HEK293 (cell line): ENCODE data around the gene SLC10A2.
A peak's percentile ranks its signal among the peaks of the same experiment; 100 is the strongest.

Source experiments
- CTCF ChIA-PET: fragments of 350-600 bp; formaldehyde crosslinking; extraction: SDS; loops from one replicate; lab custom pipeline; 2021; ENCODE audit warnings: antibody characterized with exemption; lab: Yijun Ruan, JAX
- POLR2A ChIA-PET: fragments of 300-600 bp; formaldehyde crosslinking; extraction: SDS; loops from one replicate; lab custom pipeline; 2020; ENCODE audit warnings: antibody characterized with exemption, inconsistent platforms; lab: Yijun Ruan, JAX
- H3K27ac ChIP-seq: fragments of 200-500 bp; sonication (Bioruptor generic); 2 replicates; pipeline ENCODE4 v1.5.1; 2014; ENCODE audit warnings: low read depth, low read length, control low read depth, inconsistent platforms; ENCODE audit errors: extremely low read depth
- H3K36me3 ChIP-seq, 2 experiments: fragments of 200-500 bp in 1 of 2; sonication (Bioruptor generic) in 1 of 2; 1 replicate in 1 of 2; 2 replicates in 1 of 2; pipeline ENCODE4 v1.5.1; 2014 to 2017; ENCODE audit warnings: inconsistent platforms in 2 of 2, low read length in 2 of 2; ENCODE audit not compliant: control insufficient read depth in 2 of 2, insufficient read depth in 1 of 2
- H3K4me1 ChIP-seq: fragments of 200-500 bp; sonication (Bioruptor generic); 2 replicates; pipeline ENCODE4 v1.5.1; 2014; ENCODE audit warnings: mild to moderate bottlenecking, low read length, inconsistent platforms; ENCODE audit not compliant: control insufficient read depth, insufficient read depth
- H3K4me3 ChIP-seq: 2 replicates; pipeline ENCODE4 v1.5.1; 2011; ENCODE audit warnings: low read depth, mild to moderate bottlenecking, control low read depth, low read length, moderate library complexity
- H3K9me3 ChIP-seq: fragments of 200-500 bp; sonication (Bioruptor generic); 2 replicates; pipeline ENCODE4 v1.5.1; 2014; ENCODE audit warnings: low read depth, low read length, inconsistent platforms; ENCODE audit not compliant: control insufficient read depth, insufficient read depth
- BCL11A ChIP-seq: fragments of 450-650 bp; formaldehyde crosslinking; IDR thresholded peaks from 2 replicates; pipeline ENCODE4 v1.5.1; 2016; ENCODE audit warnings: low read depth, missing biosample characterization, missing genetic modification characterization
- GLIS2 ChIP-seq: fragments of 450-650 bp; formaldehyde crosslinking; IDR thresholded peaks from 2 replicates; pipeline ENCODE4 v1.5.1; 2016; ENCODE audit warnings: missing biosample characterization, missing genetic modification characterization
- KLF10 ChIP-seq: fragments of 450-650 bp; IDR thresholded peaks from 2 replicates; pipeline ENCODE4 v1.5.1; 2018; ENCODE audit warnings: missing biosample characterization, mild to moderate bottlenecking, missing genetic modification characterization
- KLF7 ChIP-seq: fragments of 450-650 bp; formaldehyde crosslinking; IDR thresholded peaks from 2 replicates; pipeline ENCODE4 v1.5.1; 2016; ENCODE audit warnings: missing biosample characterization, missing genetic modification characterization, borderline replicate concordance
- SETDB1 ChIP-seq: IDR thresholded peaks from one replicate; pipeline ENCODE4 v1.6.1; 2017; ENCODE audit warnings: mild to moderate bottlenecking, low read length, moderate library complexity, mixed read lengths; ENCODE audit not compliant: insufficient read length
- WT1 ChIP-seq: fragments of 450-650 bp; formaldehyde crosslinking; IDR thresholded peaks from 2 replicates; pipeline ENCODE4 v1.5.1; 2016; ENCODE audit warnings: missing biosample characterization, missing genetic modification characterization
- ZNF121 ChIP-seq: fragments of 450-650 bp; formaldehyde crosslinking; IDR thresholded peaks from 2 replicates; pipeline ENCODE4 v1.5.1; 2016; ENCODE audit warnings: missing biosample characterization, missing genetic modification characterization
- ZNF132 ChIP-seq: fragments of 450-650 bp; formaldehyde crosslinking; IDR thresholded peaks from 2 replicates; pipeline ENCODE4 v1.5.1; 2017; ENCODE audit warnings: missing biosample characterization, missing genetic modification characterization, borderline replicate concordance
- ZNF18 ChIP-seq: fragments of 450-650 bp; formaldehyde crosslinking; IDR thresholded peaks from 2 replicates; pipeline ENCODE4 v1.5.1; 2016; ENCODE audit warnings: missing biosample characterization, missing genetic modification characterization
- ZNF223 ChIP-seq: fragments of 450-650 bp; formaldehyde crosslinking; IDR thresholded peaks from 2 replicates; pipeline ENCODE4 v1.5.1; 2016; ENCODE audit warnings: missing biosample characterization, missing genetic modification characterization
- ZNF239 ChIP-seq: fragments of 450-650 bp; formaldehyde crosslinking; IDR thresholded peaks from 2 replicates; pipeline ENCODE4 v1.5.1; 2016; ENCODE audit warnings: missing biosample characterization, missing genetic modification characterization
- ZNF473 ChIP-seq: fragments of 450-650 bp; formaldehyde crosslinking; IDR thresholded peaks from 2 replicates; pipeline ENCODE4 v1.5.1; 2017; ENCODE audit warnings: missing biosample characterization, missing genetic modification characterization
- ZNF658 ChIP-seq: fragments of 450-650 bp; formaldehyde crosslinking; IDR thresholded peaks from 2 replicates; pipeline ENCODE4; 2016; ENCODE audit warnings: missing biosample characterization, missing genetic modification characterization
- ZNF660 ChIP-seq: fragments of 450-650 bp; IDR thresholded peaks from 2 replicates; pipeline ENCODE4 v1.5.1; 2018; ENCODE audit warnings: missing biosample characterization, mild to moderate bottlenecking, missing genetic modification characterization
- ZNF707 ChIP-seq: fragments of 450-650 bp; formaldehyde crosslinking; IDR thresholded peaks from 2 replicates; pipeline ENCODE4 v1.5.1; 2016; ENCODE audit warnings: missing biosample characterization, missing genetic modification characterization
- ZNF785 ChIP-seq: fragments of 450-650 bp; formaldehyde crosslinking; IDR thresholded peaks from 2 replicates; pipeline ENCODE4 v1.5.1; 2016; ENCODE audit warnings: missing biosample characterization, missing genetic modification characterization
- TF ChIP-seq, protein P1 (sequence below): fragments of 450-650 bp; formaldehyde crosslinking; IDR thresholded peaks from 2 replicates; pipeline ENCODE4 v1.5.1; 2016; ENCODE audit warnings: missing biosample characterization, missing genetic modification characterization
- TF ChIP-seq, protein P2 (sequence below): fragments of 450-650 bp; formaldehyde crosslinking; IDR thresholded peaks from 2 replicates; pipeline ENCODE4 v1.5.1; 2016; ENCODE audit warnings: missing biosample characterization, missing genetic modification characterization, low read depth
- TF ChIP-seq, protein P3 (sequence below): fragments of 450-650 bp; formaldehyde crosslinking; IDR thresholded peaks from 2 replicates; pipeline ENCODE4 v1.5.1; 2016; ENCODE audit warnings: missing biosample characterization, missing genetic modification characterization

The SLC10A2 gene

DNA sequence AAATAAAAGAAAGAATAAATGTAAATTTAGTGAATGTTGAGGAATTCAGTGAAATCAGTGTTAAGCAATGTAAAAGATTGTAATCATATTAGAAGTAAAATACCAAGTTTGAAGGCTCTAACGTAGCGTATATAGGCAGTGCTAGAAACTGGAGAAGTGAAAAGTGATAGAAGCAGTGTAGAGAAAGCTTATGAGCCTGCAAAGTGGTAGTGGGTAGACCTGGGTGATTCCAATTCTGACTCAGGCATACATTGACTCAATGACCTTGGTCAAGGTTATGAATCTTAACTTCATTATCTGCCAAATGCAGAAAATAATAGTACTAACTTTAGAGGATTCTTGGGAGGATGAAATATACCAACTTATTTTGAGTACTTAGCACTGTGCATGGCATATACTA is 4.1 kb downstream of the SLC10A2 start:
- Histone ChIP-seq H3K9me3 (no peaks in the 10 kb centered on the region), H3K36me3 (no peaks in the 10 kb centered on the region), H3K4me3 (no peak overlapping the region), H3K4me1 (no peaks in the 10 kb centered on the region), H3K27ac (no peak overlapping the region)
- POLR2A ChIA-PET = no interaction called here
- TF ChIP-seq, protein P1, sequence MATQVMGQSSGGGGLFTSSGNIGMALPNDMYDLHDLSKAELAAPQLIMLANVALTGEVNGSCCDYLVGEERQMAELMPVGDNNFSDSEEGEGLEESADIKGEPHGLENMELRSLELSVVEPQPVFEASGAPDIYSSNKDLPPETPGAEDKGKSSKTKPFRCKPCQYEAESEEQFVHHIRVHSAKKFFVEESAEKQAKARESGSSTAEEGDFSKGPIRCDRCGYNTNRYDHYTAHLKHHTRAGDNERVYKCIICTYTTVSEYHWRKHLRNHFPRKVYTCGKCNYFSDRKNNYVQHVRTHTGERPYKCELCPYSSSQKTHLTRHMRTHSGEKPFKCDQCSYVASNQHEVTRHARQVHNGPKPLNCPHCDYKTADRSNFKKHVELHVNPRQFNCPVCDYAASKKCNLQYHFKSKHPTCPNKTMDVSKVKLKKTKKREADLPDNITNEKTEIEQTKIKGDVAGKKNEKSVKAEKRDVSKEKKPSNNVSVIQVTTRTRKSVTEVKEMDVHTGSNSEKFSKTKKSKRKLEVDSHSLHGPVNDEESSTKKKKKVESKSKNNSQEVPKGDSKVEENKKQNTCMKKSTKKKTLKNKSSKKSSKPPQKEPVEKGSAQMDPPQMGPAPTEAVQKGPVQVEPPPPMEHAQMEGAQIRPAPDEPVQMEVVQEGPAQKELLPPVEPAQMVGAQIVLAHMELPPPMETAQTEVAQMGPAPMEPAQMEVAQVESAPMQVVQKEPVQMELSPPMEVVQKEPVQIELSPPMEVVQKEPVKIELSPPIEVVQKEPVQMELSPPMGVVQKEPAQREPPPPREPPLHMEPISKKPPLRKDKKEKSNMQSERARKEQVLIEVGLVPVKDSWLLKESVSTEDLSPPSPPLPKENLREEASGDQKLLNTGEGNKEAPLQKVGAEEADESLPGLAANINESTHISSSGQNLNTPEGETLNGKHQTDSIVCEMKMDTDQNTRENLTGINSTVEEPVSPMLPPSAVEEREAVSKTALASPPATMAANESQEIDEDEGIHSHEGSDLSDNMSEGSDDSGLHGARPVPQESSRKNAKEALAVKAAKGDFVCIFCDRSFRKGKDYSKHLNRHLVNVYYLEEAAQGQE = no peak
- TF ChIP-seq ZNF660 (tag by site-specific recombination) (no peak), ZNF239 (no peak), WT1 (tag by site-specific recombination) (no peak), ZNF473 (no peak), ZNF18 (tag by site-specific recombination) (no peak), KLF7 (tag by site-specific recombination) (no peak), BCL11A (tag by site-specific recombination) (no peak), ZNF132 (tag by site-specific recombination) (no peak), GLIS2 (no peak), ZNF785 (no peak)
- CTCF ChIA-PET = no interaction called here

DNA sequence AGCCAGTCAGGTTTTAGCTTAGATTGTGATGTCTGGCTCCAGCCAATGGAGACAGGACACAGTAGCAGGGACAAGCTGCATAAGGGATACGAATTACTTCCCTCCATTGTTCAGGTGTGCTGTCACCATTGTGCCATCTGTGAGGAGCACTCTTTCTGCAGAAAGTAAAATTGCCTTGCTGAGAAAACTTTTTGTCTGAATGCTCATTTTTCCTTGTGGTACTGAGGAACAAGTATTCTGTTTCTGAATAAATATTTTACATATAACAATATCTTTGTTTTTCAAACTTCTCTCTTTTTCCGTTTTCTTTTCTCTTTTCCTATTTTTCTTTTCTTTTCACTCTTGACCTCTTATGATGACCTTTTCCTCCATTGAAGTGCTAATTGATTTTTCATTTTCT is 10.2 kb downstream of the SLC10A2 start:
- Histone ChIP-seq H3K9me3 (no peaks in the 10 kb centered on the region), H3K4me3 (no peak overlapping the region), H3K4me1 (no peaks in the 10 kb centered on the region), H3K27ac (no peak overlapping the region), H3K36me3 (no peaks in the 10 kb centered on the region)
- TF ChIP-seq ZNF121 (tag by site-specific recombination) (no peak), SETDB1 (peak; percentile 78), ZNF223 (tag by site-specific recombination) (no peak)
- ChIA-PET POLR2A (no interaction called here), CTCF (interaction anchor here (0.7 kb wide), 1 partner anchor 837 kb away, joined by 3 read pairs; no protein-coding TSS in a partner anchor)

DNA sequence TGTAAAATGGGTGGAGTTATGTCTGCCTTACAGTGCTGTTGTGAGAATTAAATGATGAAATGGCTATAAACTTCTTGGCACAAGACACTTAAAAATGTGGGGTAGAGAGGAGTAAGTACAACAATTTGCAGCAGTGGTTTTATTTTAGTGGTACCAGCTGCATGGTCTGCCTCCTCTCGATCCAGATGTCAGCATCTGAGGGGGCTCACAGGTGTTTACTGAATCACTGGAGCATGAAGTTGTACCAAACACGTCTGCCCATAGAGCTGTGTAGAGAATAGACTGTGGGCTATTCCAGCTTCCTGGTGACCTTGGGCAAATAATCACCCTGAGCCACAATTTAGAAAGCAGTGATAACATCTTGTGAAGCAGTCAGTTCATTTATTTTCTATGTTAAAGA is 11.1 kb downstream of the SLC10A2 start:
- Histone ChIP-seq H3K36me3 (no peaks in the 10 kb centered on the region), H3K4me1 (no peaks in the 10 kb centered on the region), H3K4me3 (no peak overlapping the region), H3K9me3 (no peaks in the 10 kb centered on the region), H3K27ac (no peak overlapping the region)
- TF ChIP-seq KLF7 (tag by site-specific recombination) = no peak
- CTCF ChIA-PET = no interaction called here
- POLR2A ChIA-PET = interaction anchor here (0.6 kb wide), 1 partner anchor 148 kb away, joined by 3 read pairs; no protein-coding TSS in a partner anchor

- H3K4me1 ChIP-seq = no peaks in the 10 kb centered on the region
- H3K4me3 ChIP-seq = no peak overlapping the region
- CTCF ChIA-PET = interaction anchor here (0.7 kb wide), 1 partner anchor 19 kb away, joined by 4 read pairs; no protein-coding TSS in a partner anchor
- no peaks in the 10 kb centered on the region for H3K9me3 ChIP-seq
- H3K27ac ChIP-seq = no peak overlapping the region
- POLR2A ChIA-PET = no interaction called here
- no peaks in the 10 kb centered on the region for H3K36me3 ChIP-seq
- no peak for TF ChIP-seq ZNF658 (tag by site-specific recombination)
- no peak for TF ChIP-seq SETDB1
- no peak for TF ChIP-seq KLF10 (tag by site-specific recombination)
- TF ChIP-seq ZNF707 (tag by site-specific recombination) = no peak
- TF ChIP-seq, protein P2, sequence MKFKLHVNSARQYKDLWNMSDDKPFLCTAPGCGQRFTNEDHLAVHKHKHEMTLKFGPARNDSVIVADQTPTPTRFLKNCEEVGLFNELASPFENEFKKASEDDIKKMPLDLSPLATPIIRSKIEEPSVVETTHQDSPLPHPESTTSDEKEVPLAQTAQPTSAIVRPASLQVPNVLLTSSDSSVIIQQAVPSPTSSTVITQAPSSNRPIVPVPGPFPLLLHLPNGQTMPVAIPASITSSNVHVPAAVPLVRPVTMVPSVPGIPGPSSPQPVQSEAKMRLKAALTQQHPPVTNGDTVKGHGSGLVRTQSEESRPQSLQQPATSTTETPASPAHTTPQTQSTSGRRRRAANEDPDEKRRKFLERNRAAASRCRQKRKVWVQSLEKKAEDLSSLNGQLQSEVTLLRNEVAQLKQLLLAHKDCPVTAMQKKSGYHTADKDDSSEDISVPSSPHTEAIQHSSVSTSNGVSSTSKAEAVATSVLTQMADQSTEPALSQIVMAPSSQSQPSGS = no peak
- TF ChIP-seq, protein P3, sequence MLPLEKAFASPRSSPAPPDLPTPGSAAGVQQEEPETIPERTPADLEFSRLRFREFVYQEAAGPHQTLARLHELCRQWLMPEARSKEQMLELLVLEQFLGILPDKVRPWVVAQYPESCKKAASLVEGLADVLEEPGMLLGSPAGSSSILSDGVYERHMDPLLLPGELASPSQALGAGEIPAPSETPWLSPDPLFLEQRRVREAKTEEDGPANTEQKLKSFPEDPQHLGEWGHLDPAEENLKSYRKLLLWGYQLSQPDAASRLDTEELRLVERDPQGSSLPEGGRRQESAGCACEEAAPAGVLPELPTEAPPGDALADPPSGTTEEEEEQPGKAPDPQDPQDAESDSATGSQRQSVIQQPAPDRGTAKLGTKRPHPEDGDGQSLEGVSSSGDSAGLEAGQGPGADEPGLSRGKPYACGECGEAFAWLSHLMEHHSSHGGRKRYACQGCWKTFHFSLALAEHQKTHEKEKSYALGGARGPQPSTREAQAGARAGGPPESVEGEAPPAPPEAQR (tag by site-specific recombination) = no peak
Measured at GRCh38 chr13:103046676-103047075, 19.5 kb downstream of the SLC10A2 start.
